ENCODE measurements around the gene RPL23. TPM values are rescaled to one million over a fixed set of nuclear protein-coding genes. Genes with fewer than 3 reads are reported as not detected.

Gene RPL23
- total RNA-seq, 3 donors from 2014 or later, result 838 to 1,044 (median 919) TPM

- Histone ChIP-seq H3K4me3 (no peak overlapping the region), H3K4me1 (ENCODE audit: low read depth) (peaks cover 40% of the 10 kb centered on the region), H3K36me3 (ENCODE audit: low read depth) (peaks cover under 1% of the 10 kb centered on the region), H3K9me3 (no peaks in the 10 kb centered on the region)
- TF ChIP-seq CTCF (IDR thresholded peaks at IDR 0.05), result no peak
- intact Hi-C loops (cut with DNase I, micrococcal nuclease), result no loop called here
- ATAC-seq (no peak), DNase-seq (no peak)
Observed at GRCh38 chr17:38893113-38893512, 39.6 kb upstream of the RPL23 start.

- H3K4me1 ChIP-seq (ENCODE audit: low read depth), result peaks cover 36% of the 10 kb centered on the region
- no peak for TF ChIP-seq CTCF (IDR thresholded peaks at IDR 0.05)
- intact Hi-C loops (cut with DNase I, micrococcal nuclease), result no loop called here
- no peaks in the 10 kb centered on the region for H3K36me3 ChIP-seq (ENCODE audit: low read depth)
- no peak for ATAC-seq
- H3K4me3 ChIP-seq, result no peak overlapping the region
- H3K9me3 ChIP-seq, result no peaks in the 10 kb centered on the region
- DNase-seq, result no peak
Observed at GRCh38 chr17:38892620-38893019, 39.1 kb upstream of the RPL23 start.

- Histone ChIP-seq H3K4me3 (no peak overlapping the region), H3K4me1 (ENCODE audit: low read depth) (peaks cover 31% of the 10 kb centered on the region), H3K9me3 (no peaks in the 10 kb centered on the region), H3K36me3 (ENCODE audit: low read depth) (no peaks in the 10 kb centered on the region)
- TF ChIP-seq CTCF (IDR thresholded peaks at IDR 0.05), result no peak
- ATAC-seq, result peak; percentile 10
- intact Hi-C loops (cut with DNase I, micrococcal nuclease), result no loop called here
- DNase-seq, result no peak
Observed at GRCh38 chr17:38892083-38892482, 38.6 kb upstream of the RPL23 start.

GRCh38 chr17:38891441-38891840, 37.9 kb upstream of the RPL23 start:
- intact Hi-C loops (cut with DNase I, micrococcal nuclease), result no loop called here
- no peak for DNase-seq
- ATAC-seq, result no peak
- no peaks in the 10 kb centered on the region for H3K36me3 ChIP-seq (ENCODE audit: low read depth)
- TF ChIP-seq CTCF (IDR thresholded peaks at IDR 0.05), result no peak
- no peak overlapping the region for H3K4me3 ChIP-seq
- no peaks in the 10 kb centered on the region for H3K9me3 ChIP-seq
- H3K4me1 ChIP-seq (ENCODE audit: low read depth), result peaks cover 31% of the 10 kb centered on the region

- Histone ChIP-seq H3K4me3 (no peak overlapping the region), H3K36me3 (ENCODE audit: low read depth) (no peaks in the 10 kb centered on the region), H3K9me3 (no peaks in the 10 kb centered on the region), H3K4me1 (ENCODE audit: low read depth) (peaks cover 39% of the 10 kb centered on the region)
- DNase-seq (no peak), ATAC-seq (no peak)
- no peak for TF ChIP-seq CTCF (IDR thresholded peaks at IDR 0.05)
- intact Hi-C loops (cut with DNase I, micrococcal nuclease), result no loop called here
Observed at GRCh38 chr17:38890410-38890746, 36.9 kb upstream of the RPL23 start.

- DNase-seq (no peak), ATAC-seq (no peak)
- Histone ChIP-seq H3K36me3 (ENCODE audit: low read depth) (no peaks in the 10 kb centered on the region), H3K4me1 (ENCODE audit: low read depth) (peaks cover 44% of the 10 kb centered on the region), H3K4me3 (no peak overlapping the region), H3K9me3 (no peaks in the 10 kb centered on the region)
- intact Hi-C loops (cut with DNase I, micrococcal nuclease), result no loop called here
- TF ChIP-seq CTCF (IDR thresholded peaks at IDR 0.05), result no peak
Observed at GRCh38 chr17:38889745-38890409, 36.4 kb upstream of the RPL23 start.
